IPS-18c (cell line): ENCODE data around the gene CAPNS1.

Experiments
- H3K4me3 ChIP-seq: 2 replicates; pipeline ENCODE4 v1.7.0; 2013; ENCODE audit warnings: low read depth, mild to moderate bottlenecking, low read length, moderate library complexity; ENCODE audit not compliant: insufficient read depth
- H3K9me3 ChIP-seq: one replicate; pipeline ENCODE4 v1.6.1; 2013; ENCODE audit warnings: mild to moderate bottlenecking, low read length, moderate library complexity; ENCODE audit not compliant: control insufficient read depth, insufficient read depth

Gene CAPNS1

DNA sequence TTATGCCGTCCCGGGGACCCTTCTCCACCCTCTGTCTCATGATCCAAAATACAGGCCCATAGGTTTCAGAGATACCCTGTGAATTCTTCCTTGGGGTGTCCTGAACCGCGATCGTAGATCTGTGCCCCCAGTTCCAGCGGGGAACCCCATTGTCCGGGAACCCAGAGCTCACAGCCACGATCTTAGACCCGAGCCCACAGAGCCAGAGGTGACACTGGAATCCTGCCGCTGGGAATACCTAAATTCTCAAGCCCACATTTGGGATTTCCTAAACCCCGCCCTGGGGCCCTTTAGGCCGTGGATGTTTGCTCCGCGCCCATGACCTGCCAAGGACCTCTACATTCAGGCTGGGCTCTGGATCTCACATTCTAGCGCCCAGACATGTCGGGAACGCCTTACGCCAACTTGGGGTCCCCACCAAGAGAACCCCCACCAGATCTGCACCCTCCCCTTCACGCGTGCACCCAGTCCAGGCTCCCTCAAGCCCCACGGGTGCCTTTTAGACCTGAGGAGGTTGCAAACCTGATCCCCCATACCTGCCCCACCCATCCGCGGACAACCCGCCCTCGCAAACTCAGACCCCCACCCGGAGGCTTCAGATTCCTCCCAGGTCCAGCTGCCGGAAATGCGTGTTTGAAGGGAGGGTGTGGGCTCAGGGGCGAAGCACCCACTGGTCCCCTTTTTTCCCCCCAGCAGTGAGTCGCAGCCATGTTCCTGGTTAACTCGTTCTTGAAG lies 605 bp downstream of the CAPNS1 start:
- Histone ChIP-seq H3K4me3 (peak overlapping the region; percentile 97), H3K9me3 (peaks cover 4% of the 10 kb centered on the region)

DNA sequence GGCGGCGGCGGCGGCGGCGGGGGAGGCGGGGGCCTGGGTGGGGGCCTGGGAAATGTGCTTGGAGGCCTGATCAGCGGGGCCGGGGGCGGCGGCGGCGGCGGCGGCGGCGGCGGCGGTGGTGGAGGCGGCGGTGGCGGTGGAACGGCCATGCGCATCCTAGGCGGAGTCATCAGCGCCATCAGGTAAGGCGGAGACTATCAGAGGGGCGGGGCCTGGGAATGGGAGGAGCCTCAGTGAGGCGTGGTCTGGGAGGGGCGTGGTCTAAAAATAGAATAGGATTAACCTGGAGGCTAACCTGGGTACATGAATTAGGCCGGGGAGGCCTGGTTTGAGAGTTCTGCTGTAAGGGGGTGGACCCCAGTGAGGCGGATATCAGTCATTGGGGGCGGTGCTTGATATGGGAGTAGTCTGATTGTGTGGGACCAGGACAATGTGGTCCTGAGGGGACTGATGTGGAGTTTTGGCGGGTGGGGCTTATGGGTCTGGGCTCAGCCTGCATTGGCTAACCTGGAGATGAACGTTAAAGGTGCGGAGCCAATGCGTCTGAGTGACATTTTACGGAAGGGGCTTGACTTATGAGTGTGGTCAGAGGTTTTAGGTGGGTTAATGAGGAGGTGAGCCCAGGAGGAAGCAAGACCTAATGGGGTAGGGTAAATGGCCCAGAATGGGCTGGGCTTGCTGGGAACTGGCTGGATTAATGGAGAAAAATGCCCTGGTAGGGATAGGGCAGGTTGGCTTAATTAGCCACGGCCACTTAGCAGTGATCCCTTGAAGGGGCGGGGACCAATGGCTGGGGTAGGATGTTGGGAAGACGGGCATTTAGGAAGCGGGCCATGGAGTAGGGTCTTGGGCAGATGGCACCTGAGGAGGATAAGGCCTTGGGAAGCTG lies 1.4 kb downstream of the CAPNS1 start:
- Histone ChIP-seq H3K9me3 (peaks cover 4% of the 10 kb centered on the region), H3K4me3 (peak overlapping the region; percentile 97)

DNA sequence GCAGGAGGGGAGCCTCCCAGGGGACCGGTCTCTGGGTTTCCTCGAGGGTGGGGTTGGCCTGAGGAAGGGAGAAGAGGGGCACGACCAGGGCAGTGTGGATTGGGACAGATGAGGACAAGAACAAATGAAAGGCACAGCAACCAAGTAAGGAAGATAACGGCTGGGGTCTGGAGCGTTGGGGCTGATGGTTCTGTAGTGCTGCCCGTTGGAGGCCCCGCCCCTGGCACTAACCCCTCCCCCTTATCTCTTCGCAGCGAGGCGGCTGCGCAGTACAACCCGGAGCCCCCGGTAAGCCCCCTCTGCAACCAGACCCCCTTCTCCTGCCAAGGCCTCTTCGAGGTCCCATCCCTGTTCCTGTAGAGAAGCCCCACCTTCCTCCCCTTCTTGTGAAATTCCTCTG lies 2.2 kb downstream of the CAPNS1 start:
- Histone ChIP-seq H3K9me3 (peaks cover 4% of the 10 kb centered on the region), H3K4me3 (no peak overlapping the region)

DNA sequence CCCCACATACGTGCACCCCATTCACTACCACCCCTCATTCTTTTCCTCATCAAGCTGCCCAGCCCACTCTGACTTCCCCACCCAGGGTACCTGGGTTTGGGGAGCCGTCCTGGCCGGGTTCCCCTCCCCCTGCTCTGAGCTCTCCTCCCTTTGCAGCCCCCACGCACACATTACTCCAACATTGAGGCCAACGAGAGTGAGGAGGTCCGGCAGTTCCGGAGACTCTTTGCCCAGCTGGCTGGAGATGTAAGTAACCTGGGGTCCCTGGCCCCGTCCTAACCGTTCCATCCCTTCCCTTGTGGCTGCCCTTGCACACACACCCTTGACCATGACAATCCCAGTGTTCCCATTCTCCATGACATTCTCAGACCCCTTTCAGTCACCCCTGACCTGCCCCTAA lies 2.6 kb downstream of the CAPNS1 start:
- no peak overlapping the region for H3K4me3 ChIP-seq

DNA sequence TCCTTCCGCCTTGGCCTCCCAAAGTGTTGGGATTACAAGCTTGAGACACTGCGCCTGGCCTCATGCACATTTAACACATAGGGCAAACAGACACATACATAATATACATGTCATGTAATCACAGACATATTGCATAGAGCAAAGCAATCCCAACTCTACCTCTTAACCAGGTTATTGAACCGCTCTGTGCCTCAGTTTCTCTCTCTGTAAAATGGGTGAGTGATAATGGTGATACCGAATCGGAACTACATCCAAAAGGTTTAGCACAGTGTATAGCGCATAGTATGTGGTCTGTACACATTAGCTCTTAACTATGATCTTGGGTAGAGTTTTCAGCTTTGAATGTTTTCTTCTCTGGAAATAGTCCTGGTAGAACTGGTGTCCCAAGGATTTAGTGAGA lies 4.8 kb downstream of the CAPNS1 start:
- peaks cover 4% of the 10 kb centered on the region for H3K9me3 ChIP-seq
- no peak overlapping the region for H3K4me3 ChIP-seq

More for the DNA sequence above, 2.6 kb downstream of the CAPNS1 start:
- H3K9me3 ChIP-seq: peaks cover 4% of the 10 kb centered on the region

DNA sequence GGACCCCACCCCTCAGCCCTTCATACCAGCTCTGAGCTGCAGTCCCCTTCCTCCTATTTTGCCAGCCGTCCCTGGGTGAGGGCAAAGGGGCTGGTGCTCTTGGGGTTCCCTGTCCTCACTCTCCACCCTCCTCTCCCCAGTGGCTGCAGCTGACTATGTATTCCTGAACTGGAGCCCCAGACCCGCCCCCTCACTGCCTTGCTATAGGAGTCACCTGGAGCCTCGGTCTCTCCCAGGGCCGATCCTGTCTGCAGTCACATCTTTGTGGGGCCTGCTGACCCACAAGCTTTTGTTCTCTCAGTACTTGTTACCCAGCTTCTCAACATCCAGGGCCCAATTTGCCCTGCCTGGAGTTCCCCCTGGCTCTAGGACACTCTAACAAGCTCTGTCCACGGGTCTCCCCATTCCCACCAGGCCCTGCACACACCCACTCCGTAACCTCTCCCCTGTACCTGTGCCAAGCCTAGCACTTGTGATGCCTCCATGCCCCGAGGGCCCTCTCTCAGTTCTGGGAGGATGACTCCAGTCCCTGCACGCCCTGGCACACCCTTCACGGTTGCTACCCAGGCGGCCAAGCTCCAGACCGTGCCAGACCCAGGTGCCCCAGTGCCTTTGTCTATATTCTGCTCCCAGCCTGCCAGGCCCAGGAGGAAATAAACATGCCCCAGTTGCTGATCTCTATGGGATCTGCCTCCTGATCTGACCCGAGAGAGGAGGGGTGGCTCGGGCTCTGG lies 10.0 kb downstream of the CAPNS1 start:
- Histone ChIP-seq H3K9me3 (no peaks in the 10 kb centered on the region), H3K4me3 (no peak overlapping the region)

DNA sequence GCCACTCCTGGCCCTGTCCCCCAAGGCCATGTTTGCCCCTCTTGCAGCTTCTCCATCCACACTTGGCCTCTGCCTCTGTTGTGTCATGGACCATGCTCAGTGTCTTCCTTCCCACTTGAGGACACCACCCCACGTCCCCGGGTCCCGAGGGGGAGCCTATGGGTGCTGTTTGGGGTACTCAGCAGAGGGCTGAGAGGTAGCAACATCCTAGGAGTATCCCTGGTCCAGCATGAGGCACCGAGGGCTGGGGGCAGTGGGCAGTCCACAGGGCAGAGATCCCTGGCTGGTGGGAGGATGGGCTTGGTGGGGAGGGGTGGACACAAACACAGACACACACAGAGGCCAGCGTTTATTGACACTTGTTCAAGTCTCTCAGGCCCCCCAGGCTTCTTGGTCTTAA lies 10.7 kb downstream of the CAPNS1 start:
- Histone ChIP-seq H3K9me3 (no peaks in the 10 kb centered on the region), H3K4me3 (no peak overlapping the region; the same call in 1 of the 2 replicates)

DNA sequence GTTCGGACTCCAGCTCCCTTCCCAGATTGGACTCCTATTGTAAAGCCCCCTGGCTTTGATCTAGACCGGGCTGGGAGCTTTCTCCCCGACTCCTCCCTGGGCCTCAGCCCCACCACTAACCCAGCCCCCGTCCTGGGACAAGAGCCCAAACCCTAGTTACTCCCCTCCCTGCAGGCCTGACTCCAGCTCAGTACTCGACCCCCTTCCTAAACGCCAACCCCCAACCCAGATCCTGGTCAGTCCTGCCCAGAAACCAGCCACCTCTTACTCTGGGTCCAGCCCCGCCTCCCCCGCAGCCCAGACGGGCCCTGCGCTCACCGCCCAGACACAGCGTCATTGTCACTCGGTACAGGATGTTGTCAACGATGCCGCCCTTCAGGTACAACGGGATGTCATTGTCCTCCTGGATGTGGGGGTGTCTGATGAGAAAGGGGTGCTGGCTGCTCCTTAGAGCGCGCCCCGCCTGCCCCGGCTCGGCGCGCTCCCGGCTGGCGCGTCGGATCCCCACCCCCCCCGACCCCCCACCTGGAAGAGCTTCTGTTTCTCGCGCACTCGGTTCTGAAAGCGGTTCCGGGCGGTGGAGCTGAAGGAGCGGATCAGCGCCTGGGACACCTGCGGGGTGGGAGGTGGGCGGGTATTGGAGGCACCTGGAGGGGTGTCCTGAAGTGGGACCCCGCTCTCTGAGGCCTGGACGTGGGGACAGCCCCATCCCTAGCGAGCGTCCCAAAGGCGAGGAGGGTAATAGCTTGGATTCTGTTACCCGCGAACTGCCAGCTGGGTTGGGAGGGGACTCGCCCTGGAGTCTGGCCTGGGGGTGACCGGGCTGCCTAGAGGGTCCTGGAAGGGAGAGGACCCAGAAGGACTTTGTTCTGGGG lies 11.5 kb downstream of the CAPNS1 start:
- H3K9me3 ChIP-seq: no peaks in the 10 kb centered on the region
- peak overlapping the region; percentile 6; the same call in 1 of the 2 replicates for H3K4me3 ChIP-seq

DNA sequence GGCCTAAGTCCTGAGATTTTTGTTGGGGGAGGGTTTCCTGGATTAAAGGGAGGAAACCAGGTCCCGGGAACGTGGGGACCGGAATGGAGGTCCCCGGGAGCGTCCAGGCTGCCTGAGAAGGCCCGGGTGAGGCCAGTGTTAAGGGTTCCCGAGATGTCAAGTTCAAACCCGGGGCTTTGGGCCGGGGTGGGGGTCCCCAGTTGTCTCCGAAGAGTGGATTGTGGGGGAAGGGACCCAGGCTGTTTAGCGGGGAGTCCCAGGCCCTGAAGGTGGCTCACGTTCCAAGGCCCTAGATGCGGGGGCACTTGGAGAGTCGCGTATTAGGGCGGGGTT lies 12.1 kb downstream of the CAPNS1 start:
- Histone ChIP-seq H3K4me3 (peak overlapping the region; percentile 6; the same call in 1 of the 2 replicates), H3K9me3 (no peaks in the 10 kb centered on the region)

DNA sequence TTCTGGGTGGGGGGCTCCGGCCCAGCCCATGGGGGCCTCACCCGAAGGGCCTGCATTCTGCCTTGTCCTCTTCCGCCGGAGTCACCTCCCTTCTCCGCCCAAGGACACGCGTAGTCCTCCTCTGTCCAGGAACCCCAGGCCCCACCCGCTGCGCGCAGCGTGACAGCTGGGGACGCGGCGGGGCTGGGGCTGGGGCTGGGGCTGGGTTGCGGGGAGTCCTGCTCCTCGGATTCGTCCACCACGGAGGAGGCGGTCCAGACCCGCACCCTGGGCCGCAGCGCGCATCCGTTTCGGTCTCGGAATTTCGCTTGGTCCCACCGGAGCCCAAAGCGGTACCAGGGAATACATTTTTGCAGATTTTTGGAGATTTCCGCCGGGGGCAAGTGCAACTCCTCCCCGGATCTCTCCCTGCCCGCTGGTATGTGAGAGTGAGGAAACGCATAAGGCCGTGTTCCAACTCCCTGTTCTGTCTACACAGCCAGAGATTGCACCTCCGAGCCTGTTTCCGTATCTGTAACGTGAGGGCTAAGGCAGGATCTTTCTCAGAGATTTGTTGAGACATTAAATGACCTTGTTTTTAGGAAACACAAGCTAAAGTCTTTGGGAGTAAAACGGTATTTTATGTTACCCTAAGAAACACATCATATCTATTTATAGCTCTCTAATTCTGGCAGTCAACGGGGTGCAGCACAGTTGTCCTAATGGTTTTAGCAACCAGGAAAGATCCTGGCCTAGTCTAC lies 12.7 kb downstream of the CAPNS1 start, which contains the start of gene COX7A1:
COX7A1 (minus strand) TSS at position 96 of the 740 bp plus-strand sequence; CDS start at position 56, 40 bp downstream.
- Histone ChIP-seq H3K4me3 (peak within 1 kb of the TSS; percentile 20; the same call in 1 of the 2 replicates), H3K9me3 (no peaks in the 10 kb centered on the region)

DNA sequence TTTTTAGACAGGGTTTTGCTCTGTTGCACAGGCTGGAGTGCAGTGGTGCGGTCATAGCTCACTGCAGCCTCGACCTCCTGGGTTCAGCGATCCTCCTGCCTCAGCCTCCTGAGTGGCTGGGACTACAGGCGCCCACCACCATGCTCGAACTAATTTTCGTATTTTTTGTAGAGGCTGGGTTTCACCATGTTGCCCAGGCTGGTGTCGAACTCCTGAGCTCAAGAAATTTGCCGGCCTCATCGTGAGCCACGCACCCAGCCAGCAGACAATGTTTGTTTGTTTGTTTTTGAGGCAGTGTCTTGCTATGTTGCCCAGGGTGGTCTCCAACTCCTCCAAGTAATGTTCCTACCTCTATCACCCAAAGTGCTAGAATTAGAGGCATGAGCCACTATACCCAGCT lies 13.3 kb downstream of the CAPNS1 start:
- Histone ChIP-seq H3K4me3 (no peak overlapping the region), H3K9me3 (no peaks in the 10 kb centered on the region)

DNA sequence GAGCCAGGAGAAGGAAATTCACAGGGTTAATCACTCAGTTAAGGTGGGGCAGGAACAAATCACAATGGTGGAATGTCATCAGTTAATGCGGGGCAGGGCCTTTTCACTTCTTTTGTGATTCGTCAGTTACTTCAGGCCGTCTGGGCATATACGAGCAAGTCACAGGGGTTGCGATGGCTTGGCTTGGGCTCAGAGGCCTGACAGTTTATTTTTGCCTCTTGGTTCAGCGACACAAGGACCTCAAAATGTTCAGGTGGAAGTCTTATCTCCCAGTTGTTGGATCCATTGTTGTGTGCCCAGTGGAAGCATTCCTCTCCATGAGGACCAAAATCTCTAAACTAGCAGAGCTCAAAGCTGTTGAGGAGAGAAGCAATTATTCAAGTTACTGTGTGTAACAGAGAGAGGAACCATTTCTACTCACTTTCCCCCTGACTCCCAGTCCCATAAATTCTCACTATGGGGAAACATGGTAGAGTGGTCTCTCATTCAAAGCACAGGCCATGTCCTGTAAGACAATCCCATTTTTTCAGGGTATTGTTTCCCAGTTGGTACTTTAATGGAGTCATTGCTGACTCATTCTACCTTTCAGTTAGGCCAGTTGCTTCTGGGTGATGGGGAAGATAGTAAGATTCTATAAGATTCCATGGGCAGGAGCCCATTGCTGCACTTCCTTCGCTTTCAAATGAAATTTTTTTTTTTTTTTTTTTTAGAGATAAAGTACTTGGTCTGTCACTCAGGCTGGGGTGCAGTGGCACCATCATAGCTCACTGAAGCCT lies 21.1 kb downstream of the CAPNS1 start:
- no peak overlapping the region for H3K4me3 ChIP-seq
- no peaks in the 10 kb centered on the region for H3K9me3 ChIP-seq

DNA sequence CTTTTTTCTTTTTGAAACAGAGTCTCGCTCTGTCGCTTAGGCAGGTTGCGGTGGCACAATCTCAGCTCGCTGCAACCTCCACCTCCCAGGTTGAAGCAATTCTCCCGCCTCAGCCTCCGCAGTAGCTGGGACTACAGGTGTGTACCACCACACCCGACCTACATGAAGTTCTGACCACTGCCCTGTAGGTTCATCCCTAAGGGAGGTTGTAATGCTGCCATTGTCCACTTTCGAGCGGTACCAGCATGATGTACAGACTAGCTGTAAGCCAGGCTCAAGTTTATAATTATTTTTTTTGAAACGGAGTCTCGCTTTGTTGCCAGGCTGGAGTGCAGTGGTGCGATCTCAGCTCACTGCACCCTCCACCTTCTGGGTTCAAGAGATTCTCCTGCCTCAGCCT lies 23.9 kb downstream of the CAPNS1 start:
- Histone ChIP-seq H3K9me3 (no peaks in the 10 kb centered on the region), H3K4me3 (no peak overlapping the region)

DNA sequence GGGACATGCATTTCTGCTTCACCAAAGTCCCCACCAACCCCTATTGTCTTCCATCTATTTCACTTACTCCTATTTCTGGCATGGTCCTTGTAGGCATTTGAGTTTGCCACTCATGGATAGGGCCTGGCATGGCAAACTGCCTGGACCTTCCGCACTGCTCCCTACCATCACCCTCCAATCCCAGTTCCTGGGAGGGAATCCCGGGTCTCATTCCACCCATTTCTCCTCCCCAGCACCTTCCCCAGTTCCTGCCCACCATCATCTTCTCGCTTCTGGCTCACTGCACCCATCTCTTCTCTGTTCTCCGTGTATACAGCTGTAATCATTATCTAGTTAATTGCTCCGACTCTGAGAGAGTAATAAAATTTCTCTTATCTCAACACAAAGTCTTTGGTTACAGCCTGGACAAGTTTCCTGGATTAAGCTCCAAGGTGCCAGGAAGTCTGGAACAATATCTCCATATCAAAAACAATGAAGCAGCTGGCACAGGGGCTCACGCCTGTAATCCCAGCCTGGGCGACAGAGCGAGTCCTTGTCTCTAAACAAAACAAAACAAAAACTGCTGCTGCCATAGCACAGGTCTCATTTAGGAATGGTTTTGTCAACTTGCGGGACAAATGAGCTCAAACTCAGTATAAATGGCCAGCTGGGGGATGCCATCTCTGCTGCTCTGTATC lies 29.4 kb downstream of the CAPNS1 start:
- Histone ChIP-seq H3K9me3 (no peaks in the 10 kb centered on the region), H3K4me3 (no peak overlapping the region)

DNA sequence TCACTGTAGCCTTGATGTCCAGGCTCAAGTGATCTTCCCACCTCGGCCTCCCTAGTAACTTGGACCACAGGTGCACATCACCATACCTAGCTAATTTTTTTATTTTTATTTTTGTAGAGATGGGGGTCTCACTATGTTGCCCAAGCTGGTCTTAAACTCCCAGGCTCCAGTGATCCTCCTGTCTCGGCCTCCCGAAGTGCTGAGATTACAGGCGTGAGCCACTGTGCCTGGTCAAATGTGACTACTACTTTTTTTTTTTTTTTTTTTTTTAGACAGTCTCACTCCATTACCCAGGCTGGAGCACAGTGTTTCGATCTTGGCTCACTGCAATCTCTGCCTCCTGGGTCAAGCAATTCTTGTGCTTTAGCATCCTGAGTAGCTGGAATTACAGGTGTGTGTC lies 33.0 kb downstream of the CAPNS1 start:
- Histone ChIP-seq H3K4me3 (no peak overlapping the region), H3K9me3 (no peaks in the 10 kb centered on the region)
